D721Med (cell line): Measurements from ENCODE around the gene RAB36.

Experiments
- DNase-seq: peaks from one replicate; pipeline ENCODE4 v3.0.0; 2011; ENCODE audit warnings: low spot score; ENCODE audit not compliant: insufficient read length
- FAIRE-seq: peaks from 2 replicates; lab custom pipeline; 2011; peaks lifted over from hg19 to GRCh38; lab: Jason Lieb, UNC
- CTCF ChIP-seq: IDR thresholded peaks from 2 replicates; pipeline ENCODE4 v1.5.1; 2012; ENCODE audit warnings: mild to moderate bottlenecking, control low read depth; ENCODE audit not compliant: insufficient read depth; ENCODE audit errors: missing control alignments

RAB36 gene

GRCh38 chr22:23213022-23213555, 67.8 kb downstream of the RAB36 start:
- no peak for DNase-seq
- FAIRE-seq: no peak
- TF ChIP-seq CTCF: no peak

- TF ChIP-seq CTCF: no peak
- FAIRE-seq (no peak), DNase-seq (no peak)
These were observed 68.5 kb downstream of the RAB36 start for GRCh38 chr22:23213581-23214334.
